Stimulated activated CD4-positive, alpha-beta T cell treated with anti-CD3 and anti-CD28 coated beads, Interleukin-4, amount 100 ng/mL, for 4 hours (primary cell): ENCODE measurements around the gene POU4F1.

ENCODE experiments used
- DNase-seq, 2 experiments: peaks; one replicate each; pipeline ENCODE4 v3.0.0-alpha.2; 2020

The POU4F1 gene

DNA sequence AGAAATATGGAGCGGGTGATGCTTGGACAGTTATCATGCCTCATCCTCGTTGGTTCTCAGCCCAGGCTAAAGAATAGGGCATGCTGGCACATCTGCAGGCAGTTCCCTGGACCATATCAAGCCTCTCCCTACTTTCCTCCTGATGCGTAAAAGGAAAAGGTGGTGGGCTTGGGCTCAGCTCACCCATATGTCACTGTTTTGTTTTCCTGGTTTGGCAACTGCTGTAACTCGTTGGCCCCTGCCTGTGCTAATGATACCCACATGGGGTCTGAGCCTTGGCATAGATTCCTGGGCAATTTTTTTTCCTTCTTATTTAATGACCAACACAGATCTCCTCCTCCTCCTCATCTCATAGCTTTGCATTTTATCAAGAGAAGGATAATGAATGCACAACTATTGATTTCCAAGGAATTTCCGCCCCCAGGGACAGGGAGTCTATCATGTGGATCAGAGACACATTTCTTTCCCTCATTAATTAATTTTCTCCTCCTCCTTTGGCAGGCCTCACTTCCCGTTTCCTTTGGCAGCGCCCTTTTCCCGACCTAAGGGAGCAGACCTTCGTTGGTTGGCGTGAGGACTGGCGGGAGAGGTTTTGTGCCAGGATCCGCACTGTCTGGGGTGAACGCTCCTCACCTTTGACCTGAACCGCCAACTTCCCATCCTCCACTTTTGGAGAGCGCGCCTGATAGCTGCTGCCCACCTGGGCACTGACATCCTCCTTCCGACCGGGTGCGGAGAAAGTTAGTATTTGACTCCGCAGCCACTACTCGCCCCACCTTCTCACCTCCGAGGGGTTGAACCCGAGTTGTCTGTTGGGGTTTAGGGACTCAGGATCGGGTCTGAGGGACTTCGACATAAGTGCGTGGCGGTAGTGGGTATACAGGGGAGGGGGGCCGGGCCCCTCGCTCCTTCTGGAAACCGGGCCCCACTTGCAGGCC lies 3.4 kb upstream of the POU4F1 start:
- DNase-seq = no peak

DNA sequence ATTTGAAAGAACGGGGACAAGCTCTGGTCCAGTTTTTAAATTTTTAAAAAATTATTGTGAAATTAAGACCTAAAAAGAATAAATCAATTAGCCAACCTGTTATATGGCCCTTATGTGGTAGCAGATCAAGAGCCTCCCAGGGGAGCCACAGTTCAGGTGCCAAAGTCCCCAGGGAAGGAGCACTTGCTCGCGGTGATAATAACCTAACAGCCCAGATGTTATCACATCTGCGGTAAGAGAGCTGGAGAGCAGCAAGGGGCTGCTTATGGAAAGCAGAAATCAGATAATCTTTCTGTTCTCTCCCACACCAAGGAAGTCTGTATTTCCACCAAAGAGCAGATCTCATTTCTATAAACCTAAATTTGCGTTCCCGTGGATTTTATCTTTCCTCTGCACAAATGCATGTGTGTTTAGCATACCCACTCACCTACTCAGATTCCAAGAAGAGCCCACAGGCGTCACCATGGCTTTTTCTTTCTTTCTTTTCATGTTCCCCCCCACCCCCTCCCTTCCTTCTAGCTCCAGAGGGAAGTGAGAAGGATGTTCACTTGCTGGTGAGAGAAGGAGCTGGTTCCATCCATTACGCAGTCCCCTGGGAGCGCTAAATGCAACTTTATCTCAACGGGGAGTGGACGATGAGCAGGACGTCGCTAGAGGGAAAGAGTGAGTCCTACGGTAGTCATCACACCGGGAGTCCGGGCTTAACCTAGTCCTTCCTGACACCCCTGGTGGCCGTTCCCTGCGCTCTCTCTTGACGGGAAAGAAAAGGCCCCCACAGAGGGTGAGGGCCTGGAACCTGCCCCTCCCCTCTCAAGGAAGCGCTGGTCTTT lies 1.6 kb upstream of the POU4F1 start:
- DNase-seq = no peak

DNA sequence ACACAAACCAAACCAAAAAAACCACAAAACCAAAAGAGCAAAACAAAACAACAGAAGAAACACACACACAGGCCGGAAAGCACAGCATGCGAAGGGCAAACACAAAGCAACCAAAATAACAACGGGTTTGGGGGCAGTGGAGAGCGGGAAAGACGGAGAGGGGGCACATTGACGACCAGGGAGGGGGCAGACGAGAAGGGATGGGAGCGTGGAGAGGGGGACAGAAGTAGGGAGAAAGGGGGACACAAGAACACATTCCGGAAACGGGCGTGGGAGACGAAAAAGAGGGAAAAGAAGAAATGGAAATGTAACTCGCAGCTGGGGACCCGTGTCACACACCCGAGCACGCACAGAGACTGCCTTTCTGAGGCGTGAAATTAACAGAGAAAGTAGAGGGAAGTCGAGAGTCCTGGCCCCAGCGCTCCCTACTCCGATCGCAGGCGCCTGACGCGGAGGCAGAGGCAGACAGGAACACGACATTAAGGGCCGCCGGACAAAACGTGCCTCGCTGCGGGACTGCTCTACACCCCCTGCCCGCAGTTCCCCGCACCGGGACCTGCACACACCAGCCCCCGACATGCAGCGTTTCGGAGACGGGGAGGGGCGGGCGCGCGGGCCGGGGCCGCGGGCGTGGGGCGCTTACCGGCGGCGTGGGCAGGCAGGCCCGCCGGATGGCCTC lies 652 bp downstream of the POU4F1 start:
- DNase-seq = no peak

DNA sequence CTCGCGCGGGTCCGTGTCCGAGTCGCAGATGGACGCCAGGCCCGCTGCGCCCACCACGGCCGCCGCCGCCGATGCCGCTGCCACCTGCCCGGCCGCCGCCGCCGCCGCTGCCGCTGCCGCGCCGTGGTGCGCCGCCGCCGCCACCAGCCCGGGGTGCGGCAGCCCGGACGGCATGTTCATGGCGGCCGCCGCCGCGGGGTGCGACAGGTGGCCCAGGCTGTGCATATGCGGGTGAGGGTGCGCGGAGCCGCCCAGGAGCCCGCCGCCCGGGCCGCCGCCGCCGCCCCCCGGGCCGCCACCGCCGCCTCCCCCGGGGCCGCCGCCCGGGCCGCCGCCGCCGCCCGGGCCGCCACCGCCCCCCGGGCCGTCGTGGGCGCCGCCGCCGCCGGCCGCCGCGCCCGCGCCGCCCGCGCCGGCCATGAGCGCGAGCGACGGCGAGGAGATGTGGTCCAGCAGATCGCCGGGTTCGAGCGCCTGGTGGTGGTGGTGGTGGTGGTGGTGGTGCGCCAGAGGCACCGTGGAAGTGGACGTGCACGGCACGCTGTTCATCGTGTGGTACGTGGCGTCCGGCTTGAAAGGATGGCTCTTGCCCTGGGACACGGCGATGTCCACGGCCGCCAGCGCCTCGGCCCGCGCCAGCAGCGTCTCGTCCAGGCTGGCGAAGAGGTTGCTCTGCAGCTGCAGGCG lies 1.3 kb downstream of the POU4F1 start:
- no peak for DNase-seq

DNA sequence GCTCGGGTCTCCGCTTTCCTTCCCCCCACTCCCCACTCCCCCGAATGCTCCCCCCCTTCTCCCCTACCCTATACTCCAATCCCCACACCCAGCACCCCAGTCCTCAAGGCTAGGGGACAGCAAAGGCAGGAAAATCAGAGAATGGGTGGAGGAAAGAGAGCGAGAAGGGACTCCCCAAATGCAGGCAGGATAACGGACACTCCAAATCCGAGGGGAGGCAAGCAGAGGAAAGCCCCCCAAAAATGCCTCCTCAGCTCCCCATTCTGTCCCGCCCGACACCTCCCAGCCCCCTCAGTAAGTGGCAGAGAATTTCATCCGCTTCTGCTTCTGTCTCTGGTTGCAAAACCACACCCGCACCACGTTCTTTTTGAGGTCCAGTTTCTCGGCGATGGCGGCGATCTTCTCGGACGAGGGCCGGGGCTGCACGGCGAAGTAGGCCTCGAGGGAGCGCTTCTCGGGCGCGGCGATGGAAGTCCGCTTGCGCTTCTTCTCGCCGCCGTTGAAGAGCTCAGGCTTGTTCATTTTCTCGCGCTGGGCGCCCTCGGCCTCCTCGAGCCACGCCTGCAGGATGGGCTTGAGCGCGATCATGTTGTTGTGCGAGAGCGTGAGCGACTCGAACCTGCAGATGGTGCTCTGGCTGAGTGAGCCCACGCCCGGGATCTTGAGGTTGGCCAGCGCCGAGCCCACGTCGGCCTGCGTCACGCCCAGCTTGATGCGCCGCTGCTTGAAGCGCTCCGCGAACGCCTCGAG lies 2.1 kb downstream of the POU4F1 start:
- no peak for DNase-seq

DNA sequence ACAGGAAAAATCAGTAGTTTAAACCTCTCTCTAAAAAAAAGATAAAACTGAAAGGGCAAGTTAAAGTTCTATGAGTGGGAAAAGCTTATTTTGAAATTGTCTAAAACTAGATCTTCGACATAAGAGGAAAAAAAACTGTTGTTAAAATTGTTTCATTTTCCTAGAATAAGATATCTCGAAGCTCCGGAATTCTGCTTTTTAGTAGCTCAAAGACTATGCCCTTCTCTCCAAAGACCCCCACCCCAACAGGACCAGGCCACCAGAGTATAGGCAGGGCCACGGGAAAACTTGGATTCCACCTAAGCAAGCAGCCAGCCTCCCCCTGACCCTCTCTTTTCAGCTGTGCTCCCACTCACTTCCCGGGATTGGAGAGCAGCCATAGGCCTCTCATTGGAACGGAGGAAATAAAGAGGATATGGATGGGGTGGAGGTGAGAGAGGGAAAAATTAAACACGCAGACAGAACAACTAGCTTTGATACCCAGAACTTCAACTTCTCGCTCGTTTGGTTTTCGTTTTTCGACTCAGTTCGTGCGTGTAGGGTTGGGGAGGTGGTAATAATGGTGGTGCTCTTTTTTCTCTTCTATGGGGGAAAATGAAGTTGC lies 3.0 kb downstream of the POU4F1 start:
- DNase-seq = no peak

DNA sequence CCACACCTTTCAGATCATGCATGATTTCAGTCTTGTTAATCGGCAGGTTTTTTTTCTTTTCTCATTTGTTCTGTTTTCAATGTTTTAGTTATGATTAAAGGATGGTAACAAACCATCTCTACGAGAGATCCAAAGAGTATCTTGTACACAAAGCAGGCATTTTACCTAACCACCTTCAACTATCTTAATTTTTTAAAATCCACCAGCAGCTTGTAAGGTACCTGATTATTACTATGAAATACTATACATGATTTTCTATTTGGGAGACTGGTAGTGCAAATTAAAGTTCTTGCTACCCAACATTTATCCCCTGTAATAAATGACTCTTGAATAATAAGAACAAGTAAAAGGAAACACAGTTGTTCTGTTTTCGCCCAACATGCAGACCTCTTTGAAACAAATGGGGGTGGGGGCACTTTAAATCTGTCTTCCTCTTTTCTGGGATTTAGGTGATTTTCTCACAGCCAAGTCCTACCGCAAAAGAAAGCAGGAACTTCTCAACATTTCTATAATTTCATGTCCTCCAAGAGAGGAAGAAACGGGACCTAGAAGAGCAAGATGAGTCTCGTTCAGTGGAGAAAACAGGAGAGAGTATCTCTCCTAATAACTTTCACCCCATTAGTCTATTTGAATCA lies 3.6 kb downstream of the POU4F1 start:
- DNase-seq = no peak

DNA sequence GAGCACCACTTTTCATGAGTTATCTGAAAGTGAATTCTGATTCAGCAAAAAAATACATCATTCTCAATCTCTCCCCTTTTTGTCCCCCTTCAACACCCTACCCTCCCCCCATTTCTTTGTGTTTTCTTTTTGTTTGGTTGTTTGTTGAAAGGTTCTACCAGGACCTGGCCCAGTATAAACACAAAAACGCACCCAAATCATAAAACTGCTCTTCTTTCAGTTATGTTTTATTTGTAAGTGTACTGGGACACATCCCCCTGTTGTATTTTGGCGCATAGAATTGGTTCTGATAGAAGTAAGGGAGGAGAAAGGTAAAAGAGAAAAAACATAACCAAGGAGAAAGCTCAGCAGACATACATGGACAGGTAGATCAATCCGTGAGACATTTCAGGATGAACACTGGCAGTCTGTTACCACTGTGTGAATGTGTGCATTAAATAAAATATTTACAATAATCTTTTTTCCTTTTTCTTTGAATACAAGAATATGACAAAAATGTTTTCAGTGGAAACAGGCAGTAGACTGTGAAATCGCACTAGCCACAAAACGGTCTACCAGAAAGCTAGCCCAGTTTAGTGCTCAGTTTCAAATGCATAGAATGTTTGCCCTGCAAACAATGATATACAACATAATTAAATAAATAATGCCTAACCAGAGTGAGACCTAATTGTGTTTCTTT lies 4.2 kb downstream of the POU4F1 start:
- DNase-seq = no peak

DNA sequence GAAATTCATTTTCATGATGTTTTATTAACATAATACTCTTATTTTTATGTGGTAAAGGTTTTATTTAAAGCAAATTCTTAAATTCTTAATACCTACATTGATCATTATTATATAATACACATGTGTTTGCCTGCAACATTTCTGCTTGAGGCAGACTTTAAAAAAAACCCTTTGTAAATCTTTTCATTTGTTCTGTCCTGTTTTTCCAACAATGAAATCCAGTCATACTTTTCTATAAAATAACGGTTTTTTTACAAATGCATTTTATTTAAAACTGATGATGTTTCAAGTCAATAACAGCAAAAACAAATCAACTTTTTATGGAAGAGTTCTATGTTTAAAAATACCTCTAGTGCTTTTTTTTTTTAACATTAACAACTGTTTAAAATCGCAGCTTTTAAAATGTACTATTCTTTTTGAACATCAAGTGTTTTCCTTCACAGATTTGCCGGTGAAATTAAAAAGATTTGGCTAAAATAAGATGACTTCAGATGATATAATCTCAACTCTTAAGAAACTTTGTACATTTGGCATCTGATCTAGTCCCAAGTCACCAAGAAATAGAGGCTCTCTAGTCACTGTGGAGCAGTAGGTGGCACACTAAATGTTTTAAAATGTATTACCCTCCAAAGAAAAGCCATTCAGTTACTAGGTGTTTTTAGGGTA lies 5.1 kb downstream of the POU4F1 start:
- no peak for DNase-seq

DNA sequence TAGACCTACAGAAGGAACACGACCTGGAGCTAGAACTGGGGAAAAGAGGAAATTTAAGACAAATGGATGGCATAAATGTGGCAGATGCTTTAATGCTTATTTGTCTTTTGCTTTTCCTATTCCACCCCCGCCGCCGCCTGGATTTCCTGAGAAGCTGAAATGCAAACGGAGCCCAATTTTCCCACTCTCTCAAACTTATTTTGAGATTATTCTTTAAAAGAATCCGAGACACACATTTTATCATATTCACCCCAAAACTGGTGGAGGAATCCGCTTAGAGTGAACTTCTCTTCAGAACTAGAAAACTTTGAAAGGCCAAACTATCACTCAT lies 5.8 kb downstream of the POU4F1 start:
- no peak for DNase-seq

DNA sequence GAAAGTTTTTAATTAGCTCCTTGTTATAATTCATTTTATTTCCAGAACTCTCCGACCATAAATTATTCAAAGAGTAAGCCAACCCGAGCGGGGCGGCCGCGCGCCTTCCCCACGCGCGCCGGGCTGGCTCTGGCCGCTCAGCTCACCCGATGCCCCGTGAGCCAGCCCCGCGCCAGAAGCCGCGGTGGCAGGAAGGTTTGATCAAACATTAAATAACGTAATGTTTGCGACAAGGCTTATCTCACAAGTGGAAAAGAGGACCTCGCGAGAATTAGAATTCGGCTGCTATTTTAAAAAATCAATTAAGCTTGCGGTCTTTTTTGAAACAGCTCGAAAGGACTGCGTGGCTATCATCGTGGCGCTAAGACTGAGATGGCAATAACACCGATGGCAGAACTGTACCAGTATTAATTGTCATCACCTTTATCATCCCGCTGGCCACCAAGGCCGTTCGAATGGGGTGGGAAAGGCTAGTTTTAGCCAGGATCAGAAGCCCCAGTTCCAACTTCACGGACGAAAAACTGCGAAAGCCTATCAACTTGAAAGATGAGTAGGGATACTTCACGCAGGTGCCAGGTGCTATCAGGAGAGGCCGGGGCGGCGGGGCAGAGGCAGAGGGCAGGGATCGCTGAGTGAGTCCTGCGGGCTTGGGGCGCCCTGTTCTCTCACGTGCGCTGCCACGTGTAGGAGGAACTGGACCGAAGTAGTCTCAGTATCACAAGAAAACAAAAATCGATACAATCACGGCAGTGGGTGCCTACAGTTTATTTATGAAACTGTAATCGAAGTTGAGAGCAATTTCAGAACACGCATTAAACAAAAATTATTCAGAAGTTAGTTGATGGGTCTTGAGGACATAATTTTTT lies 6.4 kb downstream of the POU4F1 start:
- DNase-seq = no peak

DNA sequence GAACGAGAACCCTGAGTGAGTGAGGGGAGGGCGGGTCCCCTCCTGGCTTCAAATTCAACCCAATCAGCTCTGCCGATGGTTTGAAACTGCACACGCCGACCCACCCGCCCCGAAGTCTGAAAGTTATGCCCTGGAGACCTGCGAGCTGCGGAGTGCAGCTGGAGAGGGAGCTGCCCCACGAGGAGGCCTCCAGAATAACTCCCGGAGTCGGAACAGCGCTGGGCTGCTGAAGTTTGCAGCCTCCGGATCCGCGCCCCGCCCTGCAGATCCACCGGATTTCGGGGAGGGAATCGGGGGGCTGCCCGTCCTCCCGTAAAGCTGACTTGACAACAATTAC lies 7.0 kb downstream of the POU4F1 start:
- DNase-seq = no peak

DNA sequence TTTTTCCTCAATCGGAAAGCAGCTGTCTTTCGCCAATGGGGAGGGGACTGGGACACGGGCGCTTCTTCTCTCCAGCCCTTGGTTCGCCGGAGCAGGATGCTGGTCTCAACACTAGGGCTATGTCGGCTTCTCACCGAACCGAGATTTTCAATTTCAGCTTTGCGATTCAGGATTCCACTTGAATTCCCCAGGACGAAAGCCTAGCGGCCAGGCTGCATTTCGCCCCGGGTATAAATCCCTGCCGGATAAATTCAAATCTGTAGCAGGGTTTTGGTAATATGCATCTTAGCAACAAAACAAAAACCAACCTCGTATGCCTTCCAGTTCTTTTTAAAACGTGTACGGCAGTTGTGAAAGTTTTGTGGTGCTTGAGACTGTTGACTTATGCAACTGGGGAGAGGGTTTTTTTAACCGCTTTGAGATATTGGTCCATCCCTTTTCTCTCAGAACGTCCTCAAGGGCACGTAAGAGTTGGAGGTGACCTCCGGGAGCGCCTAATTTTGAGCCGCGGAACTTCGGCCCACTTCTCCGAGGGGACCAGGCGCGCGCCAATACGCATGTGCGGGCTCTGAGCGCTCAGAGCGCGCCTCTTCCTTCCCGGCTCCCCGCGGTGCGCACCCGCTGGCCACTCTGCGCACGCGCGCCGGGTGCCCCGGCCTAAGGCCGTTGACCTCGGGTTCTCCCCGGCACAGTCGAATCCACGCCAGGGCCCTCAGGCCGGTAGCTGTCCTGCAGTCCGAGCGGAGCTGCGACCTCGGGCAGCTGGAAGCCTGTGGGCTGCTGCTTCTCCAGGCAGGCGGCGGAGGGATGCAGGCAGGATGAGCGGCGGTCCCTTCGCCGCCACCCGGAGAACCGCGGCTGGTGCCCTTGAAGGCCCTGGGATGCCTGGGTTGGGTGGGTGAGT lies 7.6 kb downstream of the POU4F1 start:
- no peak for DNase-seq

DNA sequence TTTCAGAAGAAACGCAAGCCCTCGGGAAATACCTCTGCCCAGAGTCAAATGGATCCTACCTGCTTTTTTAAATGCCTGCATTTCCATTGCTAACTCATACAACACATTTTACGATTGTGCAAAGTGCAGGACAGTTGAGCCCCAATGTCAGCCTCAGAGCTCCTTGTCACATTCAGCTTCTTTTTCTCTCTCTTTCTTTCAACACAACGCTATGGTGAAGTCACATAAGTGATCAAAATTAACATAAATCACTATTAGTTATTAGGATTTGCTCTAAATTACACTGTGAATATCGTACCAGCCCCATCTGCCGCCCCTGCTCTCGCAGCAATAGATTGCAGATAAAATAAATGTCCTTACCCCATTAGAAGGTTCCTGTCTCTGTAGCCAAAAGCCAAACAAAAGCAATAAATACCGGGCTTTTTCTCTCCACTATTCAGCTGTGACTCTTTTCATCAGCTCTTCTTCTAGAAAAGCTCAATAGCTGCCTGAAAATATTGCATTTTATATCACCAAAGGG lies 8.8 kb downstream of the POU4F1 start:
- DNase-seq = no peak

DNA sequence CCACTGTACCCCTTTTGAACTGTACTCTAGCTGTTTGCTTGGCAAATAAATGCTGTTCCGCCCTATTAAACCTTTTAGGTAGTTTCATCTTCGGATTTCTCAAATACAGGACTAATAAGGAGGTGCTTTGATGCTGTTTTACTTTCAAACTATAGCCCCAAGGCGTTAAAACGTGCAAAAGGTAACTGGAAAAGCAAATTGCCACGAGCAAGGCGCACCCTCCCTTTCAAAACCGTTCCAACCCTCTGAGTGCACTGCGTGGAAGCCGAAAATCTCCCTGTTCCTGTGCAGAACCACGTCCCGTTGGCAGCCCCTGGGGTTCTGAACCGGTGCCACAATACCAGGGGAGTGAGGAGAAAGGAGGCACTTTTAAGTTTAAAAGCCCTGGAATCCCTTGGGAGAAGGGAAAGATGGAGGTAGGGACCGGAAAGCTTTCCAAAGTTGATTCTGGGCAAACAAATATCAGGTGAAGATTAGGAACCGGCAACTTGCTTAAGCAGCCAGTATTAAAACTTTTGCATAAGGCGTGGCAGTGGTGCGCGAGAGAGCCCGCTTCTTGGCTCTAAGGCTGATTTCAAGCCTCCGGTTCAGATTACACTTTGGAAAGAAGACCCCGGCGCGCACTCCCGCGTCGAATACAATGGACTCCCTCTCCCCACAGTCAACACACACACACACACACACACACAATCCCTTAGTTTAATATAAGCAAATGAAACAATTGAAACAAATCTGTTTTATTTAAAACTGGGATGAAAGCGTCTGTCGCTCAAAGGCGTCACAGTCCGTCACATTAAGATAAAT lies 9.5 kb downstream of the POU4F1 start:
- DNase-seq = no peak

DNA sequence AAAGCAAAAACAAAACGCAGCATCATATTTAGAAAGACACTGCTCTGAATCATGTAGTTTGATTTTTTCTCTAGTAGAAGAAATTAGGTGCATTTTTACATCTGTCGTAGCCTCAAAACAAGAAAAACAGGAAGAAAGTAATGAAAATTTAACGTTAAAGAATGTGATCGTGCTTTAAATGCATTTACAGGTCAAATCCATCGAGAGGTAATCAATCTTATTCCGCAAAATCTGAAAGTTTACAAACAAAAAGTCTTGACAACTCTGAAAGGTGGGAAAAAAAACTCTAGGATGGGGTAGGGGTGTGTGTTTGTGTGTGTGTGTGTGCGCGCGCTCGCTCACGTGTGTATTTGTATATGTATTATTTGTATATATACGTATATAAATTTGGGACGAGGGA lies 10.2 kb downstream of the POU4F1 start:
- DNase-seq = no peak

DNA sequence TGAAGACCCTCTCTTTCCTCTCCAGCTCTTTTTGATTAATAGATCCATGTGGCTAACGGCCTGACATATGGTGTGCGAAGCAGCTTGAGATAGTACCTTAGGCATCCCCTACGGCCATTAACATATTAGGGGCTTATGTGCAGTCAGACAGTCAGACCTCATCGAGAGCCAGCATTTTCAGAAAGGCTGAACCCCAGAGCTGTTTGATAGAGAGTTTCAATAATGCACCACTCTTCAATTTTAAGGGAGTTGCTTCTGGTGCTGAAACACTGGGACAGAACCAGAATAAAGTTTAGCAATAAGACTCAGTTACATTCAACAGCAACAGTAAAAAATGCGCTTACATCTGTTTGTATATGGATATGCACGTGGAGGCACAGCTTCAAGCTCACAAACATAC lies 10.8 kb downstream of the POU4F1 start:
- no peak for DNase-seq
